WTC11 (cell line): Measurements from ENCODE around the gene MTF2. TPM values are rescaled to one million over a fixed set of nuclear protein-coding genes. Genes with fewer than 3 reads are reported as not detected.
A peak's percentile ranks its signal among the peaks of the same experiment; 100 is the strongest.

Experiments used
- ATAC-seq: fragments of 200-7000 bp; cut with Tn5 transposase; 2 replicates; pipeline ENCODE4 v1.10.0; 2021; ENCODE audit warnings: mild to moderate bottlenecking, moderate library complexity
- CTCF ChIA-PET: fragments of 300-600 bp; sonication (Branson Sonifier 250); formaldehyde crosslinking; loops from one replicate; lab custom pipeline; 2021; ENCODE audit warnings: antibody characterized with exemption; lab: Charles Lee
- POLR2A ChIA-PET: fragments of 350-600 bp; sonication (Branson Sonifier 250); formaldehyde crosslinking; loops from one replicate; lab custom pipeline; 2021; ENCODE audit warnings: antibody characterized with exemption; lab: Charles Lee
- DNase-seq: peaks from one replicate; pipeline ENCODE4 v3.0.0; 2021; ENCODE audit warnings: low spot score
- H3K27ac Mint-ChIP-seq: 2 replicates; pipeline ENCODE4 v1.8.0; 2021; ENCODE audit warnings: mixed read lengths
- H3K27me3 Mint-ChIP-seq: 2 replicates; pipeline ENCODE4 v1.8.0; 2021; ENCODE audit warnings: low read depth, mild to moderate bottlenecking, moderate library complexity, mixed read lengths
- H3K36me3 Mint-ChIP-seq: 2 replicates; pipeline ENCODE4 v1.8.0; 2021; ENCODE audit warnings: mixed read lengths
- H3K4me1 Mint-ChIP-seq: 2 replicates; pipeline ENCODE4 v1.8.0; 2022; ENCODE audit warnings: mixed read lengths
- H3K4me3 Mint-ChIP-seq: 2 replicates; pipeline ENCODE4 v1.8.0; 2021; ENCODE audit warnings: mild to moderate bottlenecking, moderate library complexity, mixed read lengths
- H3K9me3 Mint-ChIP-seq: 2 replicates; pipeline ENCODE4 v1.8.0; 2021; ENCODE audit warnings: mixed read lengths
- AFF4 ChIP-seq: sonication (generic); formaldehyde crosslinking; IDR thresholded peaks from 2 replicates; pipeline ENCODE4 v1.8.1; 2023; ENCODE audit warnings: mild to moderate bottlenecking, missing genetic modification reagents, borderline replicate concordance
- ATF1 ChIP-seq: sonication (generic); formaldehyde crosslinking; IDR thresholded peaks from 2 replicates; pipeline ENCODE4 v1.8.1; 2023; ENCODE audit warnings: mild to moderate bottlenecking, moderate library complexity, missing genetic modification reagents
- CREM ChIP-seq: sonication (generic); formaldehyde crosslinking; IDR thresholded peaks from 2 replicates; pipeline ENCODE4 v1.8.1; 2022; ENCODE audit warnings: mild to moderate bottlenecking, missing genetic modification reagents, moderate library complexity
- CTCF ChIP-seq: fragments of 200-600 bp; IDR thresholded peaks from 2 replicates; pipeline ENCODE4 v1.8.0; 2022; ENCODE audit warnings: antibody characterized with exemption
- ELF4 ChIP-seq: sonication (generic); formaldehyde crosslinking; IDR thresholded peaks from 2 replicates; pipeline ENCODE4 v1.8.1; 2022; ENCODE audit warnings: low read depth, mild to moderate bottlenecking, moderate library complexity, missing genetic modification reagents
- ETV6 ChIP-seq: sonication (generic); formaldehyde crosslinking; IDR thresholded peaks from 2 replicates; pipeline ENCODE4 v1.8.1; 2022; ENCODE audit warnings: mild to moderate bottlenecking, missing genetic modification reagents
- FOXJ3 ChIP-seq: sonication (generic); formaldehyde crosslinking; IDR thresholded peaks from 2 replicates; pipeline ENCODE4 v1.9.0; 2021; ENCODE audit warnings: missing genetic modification reagents, mild to moderate bottlenecking, borderline replicate concordance
- GRHL2 ChIP-seq: fragments of 250-450 bp; sonication (Bioruptor Pico); IDR thresholded peaks from 2 replicates; pipeline ENCODE4 v1.8.0; 2022; ENCODE audit warnings: mild to moderate bottlenecking, moderate library complexity; ENCODE audit not compliant: insufficient replicate concordance, severe bottlenecking
- GTF2I ChIP-seq: fragments of 250-450 bp; sonication (Bioruptor Pico); conservative IDR thresholded peaks from 2 replicates; pipeline ENCODE4 v1.4.0; 2021; ENCODE audit warnings: mild to moderate bottlenecking
- IRF1 ChIP-seq: sonication (generic); formaldehyde crosslinking; IDR thresholded peaks from 2 replicates; pipeline ENCODE4 v1.8.0; 2023; ENCODE audit warnings: missing genetic modification reagents
- MYBL2 ChIP-seq: sonication (generic); formaldehyde crosslinking; IDR thresholded peaks from 2 replicates; pipeline ENCODE4 v1.8.1; 2023; ENCODE audit warnings: mild to moderate bottlenecking, moderate library complexity, missing genetic modification reagents
- NFYB ChIP-seq: sonication (generic); formaldehyde crosslinking; conservative IDR thresholded peaks from 2 replicates; pipeline ENCODE4 v1.8.0; 2022; ENCODE audit warnings: low read depth, missing genetic modification reagents
- SMAD4 ChIP-seq: sonication (generic); formaldehyde crosslinking; IDR thresholded peaks from 2 replicates; pipeline ENCODE4 v1.8.0; 2022; ENCODE audit warnings: mild to moderate bottlenecking, missing genetic modification reagents
- TEAD1 ChIP-seq: sonication (generic); formaldehyde crosslinking; IDR thresholded peaks from 2 replicates; pipeline ENCODE4 v1.8.0; 2022; ENCODE audit warnings: mild to moderate bottlenecking, missing genetic modification reagents
- ZNF121 ChIP-seq: sonication (generic); formaldehyde crosslinking; IDR thresholded peaks from 2 replicates; pipeline ENCODE4 v1.8.0; 2023; ENCODE audit warnings: missing genetic modification reagents
- ZNF263 ChIP-seq: sonication (generic); formaldehyde crosslinking; IDR thresholded peaks from 2 replicates; pipeline ENCODE4 v1.8.1; 2022; ENCODE audit warnings: low read depth, mild to moderate bottlenecking, moderate library complexity, missing genetic modification reagents
- ZNF671 ChIP-seq: fragments of 250-450 bp; sonication (Bioruptor Pico); IDR thresholded peaks from 2 replicates; pipeline ENCODE4 v1.8.0; 2021; ENCODE audit warnings: mild to moderate bottlenecking
- total RNA-seq: library from RNA; stranded (reverse); gene quantifications from 3 replicates; pipeline ENCODE4 v1.2.3, GENCODE V29; 2021
- TF ChIP-seq, protein P1 (sequence below): fragments of 250-450 bp; sonication (Bioruptor Pico); IDR thresholded peaks from 2 replicates; pipeline ENCODE4 v1.8.0; 2021; ENCODE audit warnings: mild to moderate bottlenecking
- TF ChIP-seq, protein P2 (sequence below): fragments of 250-450 bp; sonication (Bioruptor Pico); IDR thresholded peaks from 2 replicates; pipeline ENCODE4 v1.9.0; 2021; ENCODE audit warnings: moderate library complexity, mild to moderate bottlenecking, inconsistent platforms, borderline replicate concordance
- TF ChIP-seq, protein P3 (sequence below): sonication (generic); formaldehyde crosslinking; IDR thresholded peaks from 2 replicates; pipeline ENCODE4 v1.8.1; 2022; ENCODE audit warnings: mild to moderate bottlenecking, moderate library complexity, missing genetic modification reagents

Gene MTF2
- total RNA-seq, 1 experiment from 2014 or later, result 111 TPM

- ATAC-seq, result peak; percentile 73
- ChIA-PET POLR2A (interaction anchor here (1.6 kb wide), 1 partner anchor 15 kb away, joined by 4 read pairs; the partner anchor contains the start of gene MTF2), CTCF (no interaction called here)
- peaks cover 65% of the 10 kb centered on the region for H3K4me1 Mint-ChIP-seq
- H3K27me3 Mint-ChIP-seq, result no peaks in the 10 kb centered on the region
- H3K4me3 Mint-ChIP-seq, result no peak overlapping the region
- H3K27ac Mint-ChIP-seq, result peak overlapping the region; percentile 97
- H3K9me3 Mint-ChIP-seq, result no peaks in the 10 kb centered on the region
- peaks cover 17% of the 10 kb centered on the region for H3K36me3 Mint-ChIP-seq
- no peak for TF ChIP-seq GRHL2 (CRISPR knock-in tag)
- TF ChIP-seq ZNF671, result no peak
- TF ChIP-seq IRF1 (CRISPR knock-in tag), result no peak
- peak; percentile 57; the same call in 1 of the 2 replicates for TF ChIP-seq ZNF121 (CRISPR knock-in tag)
- TF ChIP-seq ATF1 (CRISPR knock-in tag), result no peak
- no peak for DNase-seq
Observed at GRCh38 chr1:93093332-93094006, 14.4 kb downstream of the MTF2 start.

DNA sequence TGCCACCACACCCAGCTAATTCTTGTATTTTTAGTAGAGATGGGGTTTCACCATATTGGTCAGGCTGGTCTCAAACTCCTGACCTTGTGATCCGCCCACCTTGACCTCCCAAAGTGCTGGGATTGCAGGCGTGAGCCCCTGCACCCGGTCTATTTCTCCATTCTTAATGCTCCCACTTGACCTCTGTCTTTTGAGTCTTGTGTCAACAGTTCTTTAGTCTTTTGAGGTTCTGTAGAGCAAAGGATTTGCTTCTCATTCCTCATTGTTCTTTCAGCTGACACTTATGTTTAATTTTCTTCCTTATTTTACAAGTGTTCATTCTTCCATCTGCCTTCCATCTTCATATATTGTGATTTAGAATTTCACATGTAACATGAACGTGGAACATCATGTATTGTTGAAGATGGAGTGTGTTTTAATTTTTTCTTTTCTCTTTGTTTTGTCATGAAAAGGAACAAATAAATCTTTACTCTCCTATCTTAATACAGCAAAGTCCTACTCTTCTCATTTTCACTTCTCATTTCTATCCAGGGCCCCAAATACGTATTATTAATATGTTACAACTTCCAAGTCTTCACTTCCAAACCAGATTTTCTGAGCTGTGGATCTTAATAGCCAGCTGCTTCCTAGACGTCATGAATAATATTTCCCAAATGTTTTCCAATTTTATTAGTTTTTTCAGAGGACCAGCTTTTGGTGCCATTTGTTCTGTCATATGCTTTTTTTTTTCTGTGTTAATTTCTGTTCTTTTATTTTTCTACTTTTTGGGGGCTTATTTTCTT, 16.9 kb downstream of the MTF2 start:
- Mint-ChIP-seq H3K36me3 (peaks cover 7% of the 10 kb centered on the region; the same call in 1 of the 2 replicates), H3K9me3 (no peaks in the 10 kb centered on the region), H3K27me3 (no peaks in the 10 kb centered on the region), H3K4me1 (peaks cover 71% of the 10 kb centered on the region), H3K27ac (peak overlapping the region; percentile 75; the same call in 1 of the 2 replicates), H3K4me3 (no peak overlapping the region)
- POLR2A ChIA-PET, result interaction anchor here (0.7 to 1.0 kb wide), 2 partner anchors 17 to 24 kb away, joined by 3 to 4 read pairs; no protein-coding TSS in a partner anchor
- DNase-seq (no peak), ATAC-seq (no peak)
- CTCF ChIA-PET, result no interaction called here
- TF ChIP-seq, protein P1, sequence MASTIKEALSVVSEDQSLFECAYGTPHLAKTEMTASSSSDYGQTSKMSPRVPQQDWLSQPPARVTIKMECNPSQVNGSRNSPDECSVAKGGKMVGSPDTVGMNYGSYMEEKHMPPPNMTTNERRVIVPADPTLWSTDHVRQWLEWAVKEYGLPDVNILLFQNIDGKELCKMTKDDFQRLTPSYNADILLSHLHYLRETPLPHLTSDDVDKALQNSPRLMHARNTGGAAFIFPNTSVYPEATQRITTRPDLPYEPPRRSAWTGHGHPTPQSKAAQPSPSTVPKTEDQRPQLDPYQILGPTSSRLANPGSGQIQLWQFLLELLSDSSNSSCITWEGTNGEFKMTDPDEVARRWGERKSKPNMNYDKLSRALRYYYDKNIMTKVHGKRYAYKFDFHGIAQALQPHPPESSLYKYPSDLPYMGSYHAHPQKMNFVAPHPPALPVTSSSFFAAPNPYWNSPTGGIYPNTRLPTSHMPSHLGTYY (CRISPR knock-in tag), result no peak
- no peak for TF ChIP-seq ZNF121 (CRISPR knock-in tag)
- TF ChIP-seq AFF4 (CRISPR knock-in tag), result no peak
- TF ChIP-seq ZNF263 (CRISPR knock-in tag), result no peak
- no peak for TF ChIP-seq TEAD1
- TF ChIP-seq GTF2I (CRISPR knock-in tag), result no peak
- no peak for TF ChIP-seq FOXJ3
- TF ChIP-seq, protein P2, sequence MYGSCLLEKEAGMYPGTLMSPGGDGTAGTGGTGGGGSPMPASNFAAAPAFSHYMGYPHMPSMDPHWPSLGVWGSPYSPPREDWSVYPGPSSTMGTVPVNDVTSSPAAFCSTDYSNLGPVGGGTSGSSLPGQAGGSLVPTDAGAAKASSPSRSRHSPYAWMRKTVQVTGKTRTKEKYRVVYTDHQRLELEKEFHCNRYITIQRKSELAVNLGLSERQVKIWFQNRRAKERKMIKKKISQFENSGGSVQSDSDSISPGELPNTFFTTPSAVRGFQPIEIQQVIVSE (CRISPR knock-in tag), result no peak
- TF ChIP-seq SMAD4 (CRISPR knock-in tag), result no peak
- TF ChIP-seq ELF4 (CRISPR knock-in tag), result no peak
- no peak for TF ChIP-seq NFYB (CRISPR knock-in tag)
- TF ChIP-seq CREM (CRISPR knock-in tag), result no peak
- TF ChIP-seq, protein P3, sequence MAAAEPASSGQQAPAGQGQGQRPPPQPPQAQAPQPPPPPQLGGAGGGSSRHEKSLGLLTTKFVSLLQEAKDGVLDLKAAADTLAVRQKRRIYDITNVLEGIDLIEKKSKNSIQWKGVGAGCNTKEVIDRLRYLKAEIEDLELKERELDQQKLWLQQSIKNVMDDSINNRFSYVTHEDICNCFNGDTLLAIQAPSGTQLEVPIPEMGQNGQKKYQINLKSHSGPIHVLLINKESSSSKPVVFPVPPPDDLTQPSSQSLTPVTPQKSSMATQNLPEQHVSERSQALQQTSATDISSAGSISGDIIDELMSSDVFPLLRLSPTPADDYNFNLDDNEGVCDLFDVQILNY (CRISPR knock-in tag), result no peak
- TF ChIP-seq ETV6 (CRISPR knock-in tag), result no peak
- TF ChIP-seq CTCF, result no peak
- TF ChIP-seq MYBL2 (CRISPR knock-in tag), result no peak
